Adipose tissue (tissue), 3 donors: ENCODE data around the gene REPS2. TPM values are rescaled to one million over a fixed set of nuclear protein-coding genes. Genes with fewer than 3 reads are reported as not detected.

Experiments
- H3K27ac ChIP-seq: one replicate; pipeline ENCODE4 v1.5.1; 2013; ENCODE audit warnings: low read depth, low read length
- WGBS, 3 donors: extraction: QIAGEN DNeasy Blood & Tissue Kit; methylation state at CpG; one replicate each; pipeline ENCODE4 v1.1.7; 2013; 5-methylcytosine and 5-hydroxymethylcytosine counted together
- polyA plus RNA-seq, 3 donors: library from polyadenylated mRNA; stranded (reverse); fragments of 200-250 nt; gene quantifications; one replicate each; pipeline ENCODE4 v1.2.3, GENCODE V29; 2013
- donor health status: healthy with polysubstance abuse.
- donor health status: Bipolar disorder and iron deficiency.
- donor health status: healthy.

Gene REPS2
- polyA plus RNA-seq: 10 to 100 TPM in 1 of 3 donors, 1 to 10 TPM in 2; 1.7 to 15.1 (median 9.1) TPM

DNA sequence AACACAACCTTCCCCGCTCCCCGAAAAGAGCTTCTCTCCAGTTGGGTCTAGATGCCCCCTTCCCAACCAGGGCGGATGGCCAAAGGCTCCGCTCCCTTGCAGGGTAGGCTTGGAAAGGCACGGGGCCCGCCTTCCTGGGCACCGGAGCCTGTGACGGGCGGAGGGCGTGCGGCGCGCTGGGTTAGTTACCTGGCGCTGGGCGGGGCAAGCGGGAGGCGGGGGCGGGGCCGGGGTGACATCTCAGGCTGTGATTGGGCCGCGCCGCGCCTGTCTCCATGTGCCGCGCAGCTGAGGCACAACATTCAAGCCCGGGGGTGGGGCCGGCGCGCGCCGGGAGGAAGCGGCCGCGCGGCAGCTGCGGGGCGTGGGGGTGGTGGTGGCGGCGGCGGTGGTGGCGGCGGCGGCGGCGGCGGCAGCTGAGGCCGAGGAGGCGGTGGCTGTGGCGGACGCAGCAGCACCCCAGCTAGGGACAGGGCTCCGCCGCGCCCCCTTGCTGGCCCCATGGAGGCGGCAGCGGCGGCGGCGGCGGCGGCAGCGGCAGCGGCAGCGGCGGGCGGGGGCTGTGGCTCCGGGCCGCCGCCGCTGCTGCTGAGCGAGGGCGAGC, at the start of gene REPS2:
TSS of gene REPS2 (plus strand) at position 298 of the 604 bp plus-strand sequence. CDS start at position 502, 204 bp downstream.
- WGBS, 3 donors: 0 to 30% (median 2%) methylated on average over 13 to 38 of the region's 71 CpGs
- H3K27ac ChIP-seq: no peak within 1 kb of the TSS

DNA sequence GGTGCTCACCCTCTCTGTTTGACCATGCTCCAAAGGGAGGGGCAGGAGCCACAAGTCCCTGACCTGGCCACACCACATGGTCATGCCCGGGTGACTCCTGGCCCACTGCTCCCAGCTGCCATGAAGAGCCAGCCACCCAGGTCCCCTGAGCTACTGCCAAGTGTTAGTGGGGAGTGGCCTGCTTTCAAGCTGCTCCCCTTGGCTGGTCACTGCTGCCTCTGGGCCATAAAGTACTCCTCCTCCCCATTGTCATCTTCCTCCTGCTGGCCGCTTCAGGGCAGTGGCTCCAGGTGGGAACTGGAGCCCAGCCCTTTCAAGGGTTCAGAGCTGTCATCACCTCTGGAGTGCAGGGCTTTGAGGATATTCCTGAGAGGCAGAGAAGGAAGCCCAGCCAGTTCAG, 49.0 kb upstream of the REPS2 start:
- no peak overlapping the region for H3K27ac ChIP-seq
- 74 to 100% (median 88%) methylated on average over 1 to 2 of the region's 2 CpGs for WGBS, 3 donors

GRCh38 chrX:16903274-16904022, 43.0 kb upstream of the REPS2 start:
- 74 to 75% (median 74%) methylated on average over 8 of the region's 8 CpGs for WGBS, 3 donors
- H3K27ac ChIP-seq: no peak overlapping the region

- H3K27ac ChIP-seq: no peak overlapping the region
- WGBS, 3 donors: 71 to 86% (median 83%) methylated on average over 1 of the region's 1 CpG
These were observed 36.1 kb upstream of the REPS2 start for GRCh38 chrX:16910376-16910775.

GRCh38 chrX:16914058-16914457, 32.4 kb upstream of the REPS2 start:
- WGBS, 3 donors: 56 to 84% (median 67%) methylated on average over 3 of the region's 3 CpGs
- no peak overlapping the region for H3K27ac ChIP-seq

GRCh38 chrX:16916561-16916960, 29.9 kb upstream of the REPS2 start:
- WGBS, 3 donors: 50 to 83% (median 76%) methylated on average over 1 to 5 of the region's 5 CpGs

GRCh38 chrX:16917120-16917519, 29.3 kb upstream of the REPS2 start:
- 80 to 96% (median 94%) methylated on average over 6 of the region's 6 CpGs for WGBS, 3 donors
- no peak overlapping the region for H3K27ac ChIP-seq

More at GRCh38 chrX:16916561-16916960, 29.9 kb upstream of the REPS2 start:
- no peak overlapping the region for H3K27ac ChIP-seq

GRCh38 chrX:16918979-16919378, 27.5 kb upstream of the REPS2 start:
- no peak overlapping the region for H3K27ac ChIP-seq

GRCh38 chrX:16920075-16920474, 26.4 kb upstream of the REPS2 start:
- no peak overlapping the region for H3K27ac ChIP-seq

GRCh38 chrX:16923157-16923556, 23.3 kb upstream of the REPS2 start:
- no peak overlapping the region for H3K27ac ChIP-seq
- WGBS, 3 donors: 91 to 98% (median 97%) methylated on average over 3 of the region's 3 CpGs

DNA sequence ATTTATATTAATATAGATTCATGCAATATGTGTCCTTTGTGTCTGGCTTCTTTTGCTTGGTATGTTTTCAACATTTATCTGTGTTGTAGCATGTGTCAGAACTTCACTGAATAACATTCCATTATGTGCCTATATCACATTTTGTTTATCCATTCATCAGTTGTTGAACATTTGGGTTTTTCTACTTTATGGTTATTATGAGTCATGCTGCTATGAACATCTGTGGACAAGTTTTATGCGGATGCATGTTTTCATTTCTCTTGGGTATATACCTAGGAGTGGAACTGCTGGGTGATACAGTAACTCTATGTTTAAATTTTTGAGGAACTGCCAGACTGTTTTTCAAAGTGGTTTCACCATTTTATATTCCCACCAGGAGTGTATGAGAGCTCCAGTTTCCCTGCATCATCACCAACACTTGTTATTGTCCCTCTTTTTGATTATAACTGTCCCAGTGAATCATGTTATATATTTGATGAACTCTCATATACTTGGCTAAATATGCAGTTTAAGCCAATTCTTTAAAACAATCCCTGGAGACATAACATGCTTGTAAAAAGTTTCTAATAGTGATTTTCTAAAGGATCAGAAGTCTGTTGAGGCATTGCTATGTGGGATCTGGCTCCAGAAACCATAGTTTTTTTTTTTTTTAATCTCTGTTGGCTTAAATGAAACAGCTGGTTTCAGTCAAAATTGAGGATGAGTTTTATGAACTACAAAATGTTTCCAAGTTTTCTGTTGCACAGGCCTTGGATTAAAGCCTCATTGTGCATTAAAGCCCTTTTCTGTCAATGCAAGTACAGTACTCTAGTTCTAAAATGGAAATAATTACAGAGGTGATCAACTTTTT, 21.6 kb upstream of the REPS2 start:
- WGBS, 3 donors: 78 to 100% (median 87%) methylated on average over 1 of the region's 1 CpG
- no peak overlapping the region for H3K27ac ChIP-seq

DNA sequence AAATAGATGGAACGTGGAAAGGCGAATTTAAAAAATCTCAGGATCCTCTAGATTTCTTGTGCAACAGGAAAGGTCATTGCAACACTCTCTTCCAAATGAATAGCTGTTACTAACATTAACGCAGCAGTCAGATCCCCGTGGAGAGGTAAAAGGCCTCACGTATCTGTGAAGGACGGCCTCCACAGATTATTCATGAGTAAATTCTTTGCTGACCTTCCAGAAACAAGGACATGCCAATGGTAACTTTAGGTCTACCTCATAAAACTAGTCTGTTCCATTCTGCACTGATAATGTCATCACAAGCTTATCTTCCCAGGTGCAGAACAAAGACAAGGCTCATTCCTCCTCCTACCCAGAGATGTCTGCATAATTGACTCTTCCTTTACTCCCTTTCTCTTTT, 16.1 kb upstream of the REPS2 start:
- 40 to 71% (median 46%) methylated on average over 6 of the region's 6 CpGs for WGBS, 3 donors

DNA sequence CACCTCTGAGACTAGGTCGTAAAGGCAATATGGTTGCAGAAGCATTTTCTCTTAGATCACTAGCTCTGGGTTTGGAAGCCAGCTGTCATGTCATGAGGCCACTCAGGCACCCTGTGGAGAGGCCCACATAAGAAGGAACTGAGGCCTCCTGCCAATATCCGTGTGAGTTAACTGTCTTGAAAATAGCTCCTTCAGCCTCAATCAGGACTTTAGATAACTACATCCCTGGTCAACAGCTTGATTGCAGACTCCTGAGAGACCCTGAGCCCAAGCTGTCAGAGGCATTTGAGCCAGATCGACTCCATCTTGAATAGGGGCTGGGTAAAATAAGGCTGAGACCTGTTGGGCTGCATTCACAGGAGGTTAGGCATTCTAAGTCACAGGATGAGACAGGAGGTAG, 15.1 kb upstream of the REPS2 start:
- H3K27ac ChIP-seq: no peak overlapping the region
- 54 to 62% (median 61%) methylated on average over 3 of the region's 3 CpGs for WGBS, 3 donors

More for the DNA sequence above, 16.1 kb upstream of the REPS2 start:
- H3K27ac ChIP-seq: no peak overlapping the region

DNA sequence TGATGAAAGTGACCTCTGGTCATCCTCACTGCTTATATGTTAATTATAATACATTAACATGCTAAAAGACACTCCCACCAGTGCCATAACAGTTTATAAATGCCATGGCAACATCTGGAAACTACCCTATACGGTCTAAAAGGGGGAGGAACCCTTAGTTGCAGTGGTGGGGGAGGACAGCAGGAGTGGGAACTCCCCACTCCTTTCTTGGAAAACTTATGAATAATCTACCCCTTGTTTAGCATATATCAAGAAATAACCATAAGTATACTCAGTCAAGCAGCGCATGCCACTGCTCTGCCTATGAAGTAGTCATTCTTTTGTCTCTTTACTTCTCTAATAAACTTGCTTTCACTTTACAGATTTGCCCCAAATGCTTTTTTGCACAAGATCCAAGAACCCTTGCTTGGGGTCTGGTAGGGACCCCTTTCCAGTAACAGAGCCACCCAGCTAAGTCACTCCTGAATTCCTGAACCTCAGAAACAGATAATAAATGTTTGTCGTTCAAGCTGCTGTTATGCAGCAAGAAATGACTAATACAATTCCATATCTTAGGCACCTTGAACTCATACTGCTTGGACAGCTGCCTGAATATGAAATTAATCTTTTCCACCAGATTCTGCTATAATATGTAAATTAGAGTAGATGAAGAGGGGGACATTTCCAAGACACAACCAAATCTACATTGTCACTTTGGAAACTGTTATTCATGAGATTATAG, 14.4 kb upstream of the REPS2 start:
- 57 to 77% (median 77%) methylated on average over 3 of the region's 3 CpGs for WGBS, 3 donors
- no peak overlapping the region for H3K27ac ChIP-seq

DNA sequence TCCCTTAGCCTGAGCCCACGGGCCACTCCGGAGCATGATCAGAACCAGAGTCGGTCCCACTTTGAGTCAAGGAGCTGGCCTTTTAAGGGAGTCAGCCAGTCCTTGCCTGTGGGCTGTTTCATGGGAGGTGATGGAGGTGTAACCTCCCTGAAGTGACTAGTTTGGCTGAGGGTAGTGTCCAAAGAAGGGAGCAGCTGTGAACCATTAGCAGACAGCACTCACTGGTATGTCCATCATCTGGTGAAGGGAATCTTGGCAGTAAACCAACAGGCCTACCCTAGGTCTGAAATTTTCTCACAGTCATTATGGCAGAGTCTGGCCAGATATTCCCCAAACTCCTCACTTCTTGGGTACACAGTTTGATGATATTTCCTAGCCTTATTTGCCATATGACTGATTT, 12.3 kb upstream of the REPS2 start:
- WGBS, 3 donors: 72 to 100% (median 90%) methylated on average over 3 of the region's 3 CpGs
- no peak overlapping the region for H3K27ac ChIP-seq

DNA sequence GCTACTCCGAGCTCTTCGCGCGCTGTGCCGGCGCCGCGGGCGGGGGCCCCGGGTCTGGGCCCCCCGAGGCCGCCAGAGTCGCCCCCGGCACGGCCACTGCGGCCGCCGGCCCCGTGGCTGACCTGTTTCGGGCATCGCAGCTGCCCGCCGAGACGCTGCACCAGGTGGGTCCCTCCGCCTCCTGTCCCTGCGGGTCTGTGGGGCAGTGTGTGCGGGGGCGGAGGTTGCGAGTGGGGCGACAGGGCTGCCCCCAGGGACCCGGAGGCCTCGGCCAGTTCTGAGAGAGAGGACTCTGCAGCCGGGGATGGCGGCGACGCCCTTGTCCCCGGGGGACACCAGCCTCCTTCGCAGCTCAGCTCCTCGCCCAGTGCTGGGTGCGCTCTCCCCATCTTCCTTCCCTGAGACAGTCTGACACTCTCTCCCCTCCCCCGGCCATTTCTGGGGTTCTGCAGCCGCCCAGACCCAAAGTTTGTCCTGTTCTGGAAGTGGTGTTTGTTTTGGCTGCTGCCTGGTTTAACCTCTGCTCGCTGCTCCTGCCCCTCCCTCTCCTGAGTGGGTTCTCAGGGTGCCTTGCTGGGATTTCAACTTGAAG, 609 bp downstream of the REPS2 start:
- 0 to 15% (median 1%) methylated on average over 19 to 37 of the region's 43 CpGs for WGBS, 3 donors
- H3K27ac ChIP-seq: no peak overlapping the region

- 76 to 95% (median 83%) methylated on average over 4 of the region's 4 CpGs for WGBS, 3 donors
- no peak overlapping the region for H3K27ac ChIP-seq
These were observed 4.0 kb downstream of the REPS2 start for GRCh38 chrX:16950423-16950822.

DNA sequence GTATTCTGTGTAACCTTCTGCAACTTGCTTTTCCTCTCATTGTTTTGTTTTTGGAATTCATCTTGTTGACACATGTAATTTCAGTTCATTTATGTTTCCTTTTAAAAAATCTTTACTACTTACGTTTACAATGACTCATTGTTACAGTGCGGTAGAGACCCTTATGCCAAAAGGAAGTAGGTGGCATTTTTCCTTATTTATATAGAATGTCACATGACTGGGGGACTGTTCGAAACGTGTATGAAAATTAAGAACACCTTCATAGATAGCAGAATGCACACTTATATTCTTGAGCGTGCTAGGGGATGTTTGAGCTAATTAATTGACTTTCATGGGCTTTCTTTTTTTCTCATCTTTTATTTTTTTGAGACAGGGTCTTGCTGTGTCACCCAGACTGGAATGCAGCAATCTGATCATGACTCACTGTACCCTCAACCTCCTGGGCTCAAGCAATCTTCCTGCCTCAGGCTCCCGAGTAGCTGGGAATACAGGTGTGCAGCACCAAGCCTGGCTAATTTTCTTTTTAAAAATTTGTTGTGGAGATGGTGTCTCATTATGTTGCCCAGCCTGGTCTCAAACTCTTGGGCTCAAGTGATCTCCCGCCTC, 7.3 kb downstream of the REPS2 start:
- H3K27ac ChIP-seq: no peak overlapping the region
- WGBS, 3 donors: 36 to 53% (median 53%) methylated on average over 7 of the region's 7 CpGs
